SU-DHL-6 (cell line): ENCODE data around the gene TMEM18.

Source experiments
- H2AFZ ChIP-seq: fragments of 200-600 bp; sonication (generic); 2 replicates; pipeline ENCODE4 v1.6.1; 2014; ENCODE audit warnings: low read depth, mild to moderate bottlenecking, moderate library complexity, mixed read lengths, antibody characterized with exemption, low read length; ENCODE audit not compliant: severe bottlenecking
- H3F3A ChIP-seq: fragments of 200-600 bp; shearing (Covaris generic); 2 replicates; pipeline ENCODE4 v1.6.0; 2016; ENCODE audit warnings: antibody characterized with exemption, mild to moderate bottlenecking; ENCODE audit not compliant: insufficient read depth
- H3K27ac ChIP-seq: fragments of 200-600 bp; sonication (generic); 2 replicates; pipeline ENCODE4 v1.5.1; 2016; ENCODE audit warnings: low read depth, mild to moderate bottlenecking, low read length, moderate library complexity, mixed read lengths
- H3K27me3 ChIP-seq: fragments of 200-600 bp; sonication (generic), shearing (Covaris generic); 2 replicates; pipeline ENCODE4 v1.6.0; 2014; ENCODE audit warnings: mild to moderate bottlenecking, low read length
- H3K36me3 ChIP-seq: fragments of 200-600 bp; sonication (generic); 2 replicates; pipeline ENCODE4 v1.6.1; 2014; ENCODE audit warnings: mild to moderate bottlenecking, low read length, mixed read lengths
- H3K4me2 ChIP-seq: fragments of 300-600, 200-600 bp; shearing (Covaris generic), sonication (generic); 2 replicates; pipeline ENCODE4 v1.6.0; 2014; ENCODE audit warnings: low read length, low read depth, mild to moderate bottlenecking; ENCODE audit not compliant: poor library complexity, severe bottlenecking
- H3K4me3 ChIP-seq: fragments of 200-600 bp; sonication (generic); 2 replicates; pipeline ENCODE4 v1.5.1; 2014; ENCODE audit warnings: antibody characterized with exemption, low read length, mild to moderate bottlenecking, mixed read lengths; ENCODE audit not compliant: insufficient read depth, poor library complexity, severe bottlenecking
- H3K79me2 ChIP-seq: fragments of 200-600 bp; sonication (generic); 2 replicates; pipeline ENCODE4 v1.6.1; 2014; ENCODE audit warnings: mild to moderate bottlenecking, low read length, moderate library complexity; ENCODE audit not compliant: insufficient read depth
- H3K9ac ChIP-seq: fragments of 200-600 bp; sonication (generic); 2 replicates; pipeline ENCODE4 v1.7.0; 2014; ENCODE audit warnings: mild to moderate bottlenecking, low read length
- H3K9me2 ChIP-seq: fragments of 200-600 bp; sonication (generic); replicated peaks from 2 replicates; pipeline ENCODE4 v1.6.1; 2014; ENCODE audit warnings: low read length; ENCODE audit not compliant: insufficient read depth
- H3K9me3 ChIP-seq: fragments of 200-600 bp; sonication (generic); 2 replicates; pipeline ENCODE4 v1.6.1; 2014; ENCODE audit warnings: low read length, mixed read lengths; ENCODE audit not compliant: insufficient read depth
- H4K20me1 ChIP-seq: fragments of 200-600 bp; sonication (generic); 2 replicates; pipeline ENCODE4 v1.6.1; 2014; ENCODE audit warnings: low read depth, mild to moderate bottlenecking, antibody characterized with exemption, low read length, moderate library complexity, mixed read lengths
- EZH2phosphoT487 ChIP-seq: fragments of 200-600 bp; sonication (generic), shearing (Covaris generic); conservative IDR thresholded peaks from 2 replicates; pipeline ENCODE4 v1.6.1; 2018; ENCODE audit warnings: mild to moderate bottlenecking, antibody characterized with exemption, low read length, moderate library complexity, mixed read lengths
- TF ChIP-seq, protein P1 (sequence below): fragments of 200-600 bp; sonication (generic); IDR thresholded peaks from one replicate; pipeline ENCODE4 v1.5.1; 2017; ENCODE audit warnings: antibody characterized with exemption, mild to moderate bottlenecking, low read length, moderate library complexity; ENCODE audit not compliant: insufficient read depth, poor library complexity, severe bottlenecking

Gene TMEM18

DNA sequence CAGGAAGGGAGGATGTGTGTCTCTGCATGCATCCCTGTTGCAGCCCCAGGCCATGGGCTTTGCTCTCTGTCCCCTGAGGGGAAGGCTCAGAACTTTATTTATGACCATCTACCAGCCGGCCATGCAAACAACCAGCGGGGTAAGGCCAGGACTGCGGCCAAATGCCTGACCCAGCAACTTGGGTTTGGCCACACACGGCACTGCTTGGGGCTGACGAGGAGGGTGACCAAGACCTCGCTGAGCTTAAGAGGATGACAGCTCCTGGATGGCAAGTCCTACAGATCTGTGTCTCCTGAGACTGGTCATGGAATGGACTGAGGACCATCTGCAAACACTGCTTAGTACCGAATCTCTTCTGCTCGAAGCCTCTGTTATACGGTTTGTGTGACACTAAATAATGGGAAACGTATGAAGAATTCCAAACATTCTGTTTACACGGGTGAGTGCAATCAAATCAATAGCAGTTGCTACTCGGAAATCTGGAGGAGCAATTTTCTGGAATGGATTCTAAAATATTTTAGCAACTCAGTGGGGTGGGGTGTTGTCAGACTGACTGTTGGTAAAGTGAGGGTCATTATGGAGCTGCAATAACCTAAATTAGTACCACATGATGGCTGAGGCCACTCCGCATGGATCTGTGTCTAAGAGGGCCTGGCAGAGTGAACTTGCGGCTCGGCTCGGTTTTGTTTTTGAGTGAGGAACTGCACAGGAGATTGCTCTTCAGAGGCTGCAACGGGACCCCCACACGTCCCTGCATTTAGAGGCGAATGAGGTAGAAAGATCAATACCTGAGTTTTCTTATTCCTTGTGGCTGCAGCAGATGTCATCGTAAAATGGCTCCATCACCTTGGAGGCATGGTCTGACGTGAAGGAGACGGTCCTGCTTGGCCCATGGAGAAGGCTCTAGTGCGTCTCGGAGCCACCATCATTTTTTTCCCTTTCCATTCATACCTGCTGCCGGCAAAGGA lies 26.6 kb downstream of the TMEM18 start:
- Histone ChIP-seq H3K36me3 (no peaks in the 10 kb centered on the region), H3K27me3 (no peaks in the 10 kb centered on the region), H3K27ac (no peak overlapping the region), H3K9ac (no peak overlapping the region), H3K4me2 (no peak overlapping the region), H3F3A (no peaks in the 10 kb centered on the region), H3K9me3 (no peaks in the 10 kb centered on the region), H3K79me2 (no peaks in the 10 kb centered on the region), H4K20me1 (no peaks in the 10 kb centered on the region), H2AFZ (no peak overlapping the region), H3K4me3 (no peak overlapping the region), H3K9me2 (no peaks in the 10 kb centered on the region)
- TF ChIP-seq EZH2phosphoT487 = no peak
- TF ChIP-seq, protein P1, sequence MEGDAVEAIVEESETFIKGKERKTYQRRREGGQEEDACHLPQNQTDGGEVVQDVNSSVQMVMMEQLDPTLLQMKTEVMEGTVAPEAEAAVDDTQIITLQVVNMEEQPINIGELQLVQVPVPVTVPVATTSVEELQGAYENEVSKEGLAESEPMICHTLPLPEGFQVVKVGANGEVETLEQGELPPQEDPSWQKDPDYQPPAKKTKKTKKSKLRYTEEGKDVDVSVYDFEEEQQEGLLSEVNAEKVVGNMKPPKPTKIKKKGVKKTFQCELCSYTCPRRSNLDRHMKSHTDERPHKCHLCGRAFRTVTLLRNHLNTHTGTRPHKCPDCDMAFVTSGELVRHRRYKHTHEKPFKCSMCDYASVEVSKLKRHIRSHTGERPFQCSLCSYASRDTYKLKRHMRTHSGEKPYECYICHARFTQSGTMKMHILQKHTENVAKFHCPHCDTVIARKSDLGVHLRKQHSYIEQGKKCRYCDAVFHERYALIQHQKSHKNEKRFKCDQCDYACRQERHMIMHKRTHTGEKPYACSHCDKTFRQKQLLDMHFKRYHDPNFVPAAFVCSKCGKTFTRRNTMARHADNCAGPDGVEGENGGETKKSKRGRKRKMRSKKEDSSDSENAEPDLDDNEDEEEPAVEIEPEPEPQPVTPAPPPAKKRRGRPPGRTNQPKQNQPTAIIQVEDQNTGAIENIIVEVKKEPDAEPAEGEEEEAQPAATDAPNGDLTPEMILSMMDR = no peak

DNA sequence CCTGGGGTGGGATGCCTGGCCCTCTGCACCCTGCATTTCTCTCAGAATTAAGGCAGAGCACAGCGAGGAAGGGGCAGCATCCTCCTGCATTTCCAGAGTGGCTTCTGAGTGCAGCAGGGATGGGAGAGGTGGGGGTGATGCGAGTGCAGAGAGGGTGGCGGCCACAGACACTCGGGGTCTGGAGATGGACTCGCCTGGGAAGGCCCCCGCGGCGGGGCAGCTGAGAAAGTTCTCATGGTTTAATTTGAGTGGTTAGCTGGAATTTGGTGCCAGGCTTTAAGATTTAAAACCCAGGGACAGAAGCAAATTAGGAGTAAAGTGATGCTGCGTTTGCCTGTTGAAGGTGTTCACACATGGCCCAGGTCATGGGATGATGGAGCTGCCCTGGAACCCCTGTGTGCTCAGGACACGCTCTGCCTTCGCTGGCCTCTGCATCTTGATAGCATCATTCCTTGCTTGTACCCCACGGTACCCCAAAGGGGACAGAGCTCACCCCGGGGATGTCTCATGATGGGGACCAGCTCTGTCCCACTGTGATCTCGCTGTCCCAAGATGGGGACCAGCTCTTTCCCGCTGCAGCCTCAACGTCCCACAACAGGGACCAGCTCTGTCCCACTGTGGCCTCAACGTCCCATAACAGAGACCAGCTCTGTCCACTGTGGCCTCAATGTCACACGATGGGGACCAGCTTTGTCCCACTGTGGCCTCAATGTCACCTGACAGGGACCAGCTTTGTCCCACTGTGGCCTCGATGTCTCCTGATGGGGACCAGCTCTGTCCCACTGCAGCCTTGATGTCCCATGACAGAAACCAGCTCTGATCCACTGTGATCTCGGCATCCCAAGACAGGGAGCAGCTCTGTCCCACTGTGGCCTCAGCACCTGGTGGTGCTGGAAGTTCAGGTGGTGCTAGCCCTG lies 27.5 kb downstream of the TMEM18 start:
- TF ChIP-seq, protein P1 = no peak
- no peak for TF ChIP-seq EZH2phosphoT487
- H4K20me1 ChIP-seq = no peaks in the 10 kb centered on the region
- H2AFZ ChIP-seq = no peak overlapping the region
- H3K9me2 ChIP-seq = no peaks in the 10 kb centered on the region
- H3F3A ChIP-seq = no peaks in the 10 kb centered on the region
- H3K4me3 ChIP-seq = no peak overlapping the region
- H3K27ac ChIP-seq = no peak overlapping the region
- no peak overlapping the region for H3K9ac ChIP-seq
- H3K36me3 ChIP-seq = no peaks in the 10 kb centered on the region
- no peak overlapping the region for H3K4me2 ChIP-seq
- H3K79me2 ChIP-seq = no peaks in the 10 kb centered on the region
- no peaks in the 10 kb centered on the region for H3K27me3 ChIP-seq
- H3K9me3 ChIP-seq = no peaks in the 10 kb centered on the region

DNA sequence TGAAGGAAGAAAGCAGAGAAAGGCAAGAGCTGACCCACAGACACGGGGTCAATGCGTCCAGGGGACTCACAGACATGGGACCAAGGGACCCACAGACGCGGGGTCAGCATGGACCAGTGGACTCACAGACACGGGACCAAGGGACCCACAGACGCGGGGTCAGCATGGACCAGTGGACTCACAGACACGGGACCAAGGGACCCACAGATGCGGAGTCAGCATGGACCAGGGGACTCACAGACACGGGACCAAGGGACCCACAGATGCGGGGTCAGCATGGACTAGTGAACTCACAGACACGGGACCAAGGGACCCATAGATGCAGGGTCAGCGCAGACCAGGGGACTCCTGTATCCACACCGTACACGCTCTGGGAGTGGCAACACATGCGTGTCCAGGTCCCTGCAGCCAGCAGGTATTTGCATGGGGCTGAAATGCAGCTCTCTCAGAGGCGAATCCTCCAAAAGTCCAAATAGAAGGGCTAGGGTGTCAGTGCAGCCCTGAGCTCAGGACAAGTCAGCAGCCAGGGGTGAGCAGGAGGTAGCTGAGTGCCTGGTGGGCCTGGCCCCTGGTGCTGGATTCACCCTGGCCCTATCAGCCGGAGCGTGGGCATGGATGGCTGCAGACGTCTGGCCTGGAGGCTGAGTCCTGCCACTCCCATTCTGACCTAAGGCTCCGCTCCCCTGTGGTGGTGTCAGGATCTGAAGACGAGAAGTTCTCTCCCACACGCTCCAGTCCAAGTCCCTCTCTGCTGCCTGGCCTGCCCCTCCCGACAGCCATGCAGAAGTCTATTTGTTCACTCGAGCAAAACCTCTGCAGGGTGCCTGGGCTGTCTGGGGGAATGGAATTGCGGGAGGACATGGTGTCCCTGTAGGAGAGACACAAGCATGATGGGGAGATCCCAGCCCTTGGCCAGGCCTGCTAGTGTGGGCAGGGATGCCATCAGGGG lies 28.5 kb downstream of the TMEM18 start:
- H2AFZ ChIP-seq = no peak overlapping the region

More for the DNA sequence above, 28.5 kb downstream of the TMEM18 start:
- Histone ChIP-seq H3K79me2 (no peaks in the 10 kb centered on the region), H3K4me3 (no peak overlapping the region), H3K27ac (no peak overlapping the region), H4K20me1 (no peaks in the 10 kb centered on the region), H3F3A (no peaks in the 10 kb centered on the region), H3K36me3 (no peaks in the 10 kb centered on the region), H3K27me3 (no peaks in the 10 kb centered on the region), H3K9me3 (no peaks in the 10 kb centered on the region), H3K9ac (no peak overlapping the region), H3K4me2 (no peak overlapping the region), H3K9me2 (no peaks in the 10 kb centered on the region)
- TF ChIP-seq, protein P1 = no peak
- no peak for TF ChIP-seq EZH2phosphoT487
